HUDEP-2 (cell line): Measurements from ENCODE around the gene CXCL1.

Source experiments
- DNase-seq, 76 experiments: peaks; one replicate each; lab custom pipeline; 2025; ENCODE audit not compliant: unreplicated experiment in 76 of 76; lab: John Stamatoyannopoulos, UW

The CXCL1 gene

GRCh38 chr4:73912191-73912590, 43.0 kb downstream of the CXCL1 start:
- no peak for DNase-seq

GRCh38 chr4:73914071-73914470, 44.9 kb downstream of the CXCL1 start:
- DNase-seq = no peak

- no peak for DNase-seq
Measured at GRCh38 chr4:73916172-73916925, 47.2 kb downstream of the CXCL1 start.

- DNase-seq = no peak
Measured at GRCh38 chr4:73917081-73917501, 47.9 kb downstream of the CXCL1 start.

- DNase-seq = no peak
Measured at GRCh38 chr4:73918058-73918457, 48.9 kb downstream of the CXCL1 start.

GRCh38 chr4:73919691-73920090, 50.5 kb downstream of the CXCL1 start:
- no peak for DNase-seq
